ENCODE measurements around the gene EFNB3.

EFNB3 gene

GRCh38 chr17:7700510-7700909 lies 4.5 kb upstream of the EFNB3 start:
- DNase-seq = no peak

- DNase-seq = no peak
These were observed 3.3 kb upstream of the EFNB3 start for GRCh38 chr17:7701681-7702080.

GRCh38 chr17:7702776-7703175 lies 2.2 kb upstream of the EFNB3 start:
- DNase-seq = no peak

GRCh38 chr17:7703584-7704479 lies 1.2 kb upstream of the EFNB3 start:
- DNase-seq = no peak

- no peak for DNase-seq
These were observed 560 bp downstream of the EFNB3 start for GRCh38 chr17:7705269-7706255.

GRCh38 chr17:7706631-7707354 lies 1.8 kb downstream of the EFNB3 start:
- no peak for DNase-seq

GRCh38 chr17:7707446-7707845 lies 2.4 kb downstream of the EFNB3 start:
- no peak for DNase-seq

GRCh38 chr17:7707858-7708750 lies 3.1 kb downstream of the EFNB3 start:
- DNase-seq = no peak

GRCh38 chr17:7709031-7709430 lies 4.0 kb downstream of the EFNB3 start:
- DNase-seq = no peak

- DNase-seq = no peak
These were observed 5.3 kb downstream of the EFNB3 start for GRCh38 chr17:7710301-7710700.

- DNase-seq = no peak
These were observed 6.2 kb downstream of the EFNB3 start for GRCh38 chr17:7711051-7711755.

- no peak for DNase-seq
These were observed 7.2 kb downstream of the EFNB3 start for GRCh38 chr17:7712111-7712771.

GRCh38 chr17:7713782-7714181 lies 8.8 kb downstream of the EFNB3 start:
- no peak for DNase-seq

GRCh38 chr17:7714721-7715594 lies 10.0 kb downstream of the EFNB3 start:
- no peak for DNase-seq

GRCh38 chr17:7715936-7716886 lies 11.2 kb downstream of the EFNB3 start:
- DNase-seq = no peak

- no peak for DNase-seq
These were observed 12.1 kb downstream of the EFNB3 start, which contains the start of gene DNAH2 for GRCh38 chr17:7716901-7717755. DNAH2 (plus strand) TSS chr17:7717744; CDS start chr17:7719735, 1,991 bp downstream.

GRCh38 chr17:7717756-7718350 lies 12.9 kb downstream of the EFNB3 start:
- peak; percentile 29 for DNase-seq
